NCI-H2081 (cell line): ENCODE measurements around the gene ABHD6.
"Not testable (repeated sequence)": the region's sequence is repeated elsewhere in the genome, so short reads cannot be mapped to it uniquely, and the experiment has no call there.

Experiments
- DNase-seq, 2 experiments: peaks; one replicate each; lab custom pipeline; 2025; lab: John Stamatoyannopoulos, UW

Gene ABHD6

GRCh38 chr3:58237238-58237940 lies at the start of gene ABHD6:
Gene ABHD6, plus strand, starts transcription at chr3:58237792. Its CDS starts 18,795 bp downstream, at chr3:58256587.
- peak; percentile 55 to 68 for DNase-seq

- DNase-seq = no peak
Observed at GRCh38 chr3:58188173-58188564, 49.4 kb upstream of the ABHD6 start.

- DNase-seq = no peak
Observed at GRCh38 chr3:58188921-58189451, 48.6 kb upstream of the ABHD6 start.

GRCh38 chr3:58189691-58190090 lies 47.9 kb upstream of the ABHD6 start:
- DNase-seq = no peak

- no peak for DNase-seq
Observed at GRCh38 chr3:58190291-58190690, 47.3 kb upstream of the ABHD6 start.

- no peak for DNase-seq
Observed at GRCh38 chr3:58190882-58191281, 46.7 kb upstream of the ABHD6 start.

GRCh38 chr3:58191361-58191991 lies 46.1 kb upstream of the ABHD6 start:
- DNase-seq = no peak

GRCh38 chr3:58192069-58192468 lies 45.5 kb upstream of the ABHD6 start:
- DNase-seq = no peak

- DNase-seq = no peak
Observed at GRCh38 chr3:58193682-58194407, 43.7 kb upstream of the ABHD6 start.

- DNase-seq = no peak
Observed at GRCh38 chr3:58197588-58197987, 40.0 kb upstream of the ABHD6 start.

GRCh38 chr3:58198362-58198761 lies 39.2 kb upstream of the ABHD6 start:
- no peak for DNase-seq

- DNase-seq = no peak
Observed at GRCh38 chr3:58198804-58199203, 38.8 kb upstream of the ABHD6 start.

- no peak for DNase-seq
Observed at GRCh38 chr3:58200121-58200709, 37.4 kb upstream of the ABHD6 start.

GRCh38 chr3:58200846-58201355 lies 36.7 kb upstream of the ABHD6 start:
- DNase-seq = no peak

- DNase-seq = not testable (repeated sequence)
Observed at GRCh38 chr3:58201451-58201850, 36.1 kb upstream of the ABHD6 start.

- no peak for DNase-seq
Observed at GRCh38 chr3:58202917-58203360, 34.7 kb upstream of the ABHD6 start.

- DNase-seq = no peak
Observed at GRCh38 chr3:58203541-58203940, 34.1 kb upstream of the ABHD6 start.

GRCh38 chr3:58204720-58205119 lies 32.9 kb upstream of the ABHD6 start:
- no peak for DNase-seq

- DNase-seq = no peak
Observed at GRCh38 chr3:58205981-58206380, 31.6 kb upstream of the ABHD6 start.

GRCh38 chr3:58206406-58207011 lies 31.1 kb upstream of the ABHD6 start:
- no peak for DNase-seq

- no peak for DNase-seq
Observed at GRCh38 chr3:58207954-58208353, 29.6 kb upstream of the ABHD6 start.

- DNase-seq = no peak
Observed at GRCh38 chr3:58209933-58210332, 27.7 kb upstream of the ABHD6 start.
